Coronary artery (tissue), 2 donors: ENCODE results near the gene CAP1.
"Not testable (repeated sequence)": the region's sequence is repeated elsewhere in the genome, so short reads cannot be mapped to it uniquely, and the experiment has no call there.

Experiments
- DNase-seq: peaks from one replicate; pipeline ENCODE4 v3.0.0-alpha.2; 2017; ENCODE audit warnings: low spot score
- H3K27ac ChIP-seq, 2 donors: fragments of 200-600 bp; sonication (generic); one replicate each; pipeline ENCODE4 v1.5.1; 2016 to 2019
- H3K4me3 ChIP-seq: fragments of 200-600 bp; sonication (generic); 2 replicates; pipeline ENCODE4 v1.5.1; 2016; ENCODE audit warnings: mild to moderate bottlenecking, moderate library complexity
- CTCF ChIP-seq: fragments of 200-600 bp; sonication (generic); IDR thresholded peaks from one replicate; pipeline ENCODE4 v1.5.1; 2019; ENCODE audit warnings: antibody characterized with exemption

Gene CAP1

DNA sequence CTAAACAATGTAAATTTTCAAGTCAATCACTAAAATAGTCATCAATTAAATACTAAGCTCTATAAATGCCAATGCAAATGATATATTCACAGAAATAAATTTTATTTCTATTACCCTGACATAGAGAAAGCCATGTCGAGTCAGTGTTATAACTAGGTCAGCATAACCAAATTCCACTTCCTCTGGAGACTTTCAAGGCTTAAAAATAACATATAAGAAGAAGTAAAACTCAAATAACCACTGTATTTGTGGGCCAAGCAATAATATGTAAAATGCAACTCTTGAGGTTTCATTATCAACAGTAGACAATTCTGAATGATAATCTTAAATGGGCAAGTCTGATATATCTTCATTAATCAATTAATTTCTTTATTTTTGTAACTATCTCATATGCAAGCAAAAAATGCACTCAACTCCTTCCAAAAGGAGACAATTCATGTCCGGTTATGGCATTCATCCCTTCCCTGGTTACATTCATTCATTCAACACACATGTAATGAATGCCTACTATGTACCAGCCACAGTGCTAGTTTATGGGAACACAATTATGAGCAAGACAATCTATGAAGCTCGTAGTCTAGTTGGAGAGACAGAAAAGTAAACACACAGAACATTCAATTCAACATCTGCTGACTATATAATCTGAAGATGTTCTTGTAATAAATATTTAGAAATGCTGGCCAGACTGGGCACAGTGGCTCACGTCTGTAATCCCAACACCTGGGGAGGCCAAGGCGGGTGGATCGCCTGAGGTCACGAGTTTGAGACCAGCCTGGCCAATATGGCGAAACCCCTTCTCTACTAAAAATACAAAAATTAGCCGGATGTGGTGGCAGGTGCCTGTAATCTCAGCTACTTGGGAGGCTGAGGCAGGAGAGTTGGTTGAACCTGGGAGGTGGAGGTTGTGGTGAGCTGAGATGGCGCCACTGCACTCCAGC is 37.1 kb upstream of the CAP1 start:
- TF ChIP-seq CTCF: no peak
- H3K27ac ChIP-seq: no peak overlapping the region
- DNase-seq: no peak
- no peak overlapping the region for H3K4me3 ChIP-seq

GRCh38 chr1:40004857-40005256 is 35.7 kb upstream of the CAP1 start:
- Histone ChIP-seq H3K27ac (no peak overlapping the region), H3K4me3 (no peak overlapping the region)
- no peak for TF ChIP-seq CTCF
- DNase-seq: no peak

DNA sequence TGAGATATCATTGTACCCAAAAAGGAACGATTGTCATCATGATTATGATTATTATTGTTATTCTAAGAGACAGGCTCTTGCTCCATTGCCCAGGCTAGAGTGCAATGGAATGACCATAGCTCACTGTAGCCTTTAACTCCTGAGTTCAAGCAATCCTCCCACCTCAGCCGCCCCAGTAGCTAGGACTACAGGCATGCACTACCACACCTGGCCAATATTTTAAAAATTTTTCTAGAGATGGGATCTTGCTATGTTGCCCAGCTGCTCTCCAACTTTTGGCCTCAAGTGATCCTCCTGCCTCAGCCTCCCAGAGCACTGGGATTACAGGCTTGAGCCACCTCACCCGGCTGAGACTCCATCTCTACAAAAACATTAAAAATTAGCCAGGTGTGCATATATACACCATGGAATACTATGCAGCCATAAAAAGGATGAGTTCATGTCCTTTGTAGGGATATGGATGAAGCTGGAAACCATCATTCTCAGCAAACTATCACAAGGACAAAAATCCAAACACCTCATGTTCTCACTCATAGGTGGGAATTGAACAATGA is 33.0 kb upstream of the CAP1 start:
- not testable (repeated sequence) for H3K4me3 ChIP-seq, H3K27ac ChIP-seq, DNase-seq

DNA sequence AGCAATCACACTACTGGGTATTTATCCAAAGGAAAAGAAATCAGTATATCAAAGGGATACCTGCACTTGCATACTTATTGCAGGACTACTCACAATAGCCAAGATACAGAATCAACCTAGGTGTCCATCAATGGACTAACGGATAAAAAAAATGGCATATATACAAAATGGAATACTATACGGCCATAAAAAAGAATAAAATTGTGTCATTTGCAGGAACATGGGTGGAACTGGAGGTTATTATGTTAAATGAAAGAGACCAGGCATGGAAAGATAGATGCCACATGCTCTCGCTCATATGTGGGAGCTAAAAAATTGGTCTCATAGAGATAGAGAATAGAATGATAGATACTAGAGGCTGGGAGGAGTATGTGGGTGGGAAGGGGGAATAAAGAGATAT is 29.3 kb upstream of the CAP1 start:
- Histone ChIP-seq H3K4me3 (no peak overlapping the region), H3K27ac (no peak overlapping the region)
- no peak for DNase-seq
- no peak for TF ChIP-seq CTCF

GRCh38 chr1:40014253-40014706 is 26.2 kb upstream of the CAP1 start:
- Histone ChIP-seq H3K27ac (no peak overlapping the region), H3K4me3 (no peak overlapping the region)
- no peak for DNase-seq
- no peak for TF ChIP-seq CTCF

GRCh38 chr1:40014812-40015594 is 25.5 kb upstream of the CAP1 start:
- no peak for DNase-seq
- no peak overlapping the region for H3K4me3 ChIP-seq
- TF ChIP-seq CTCF: no peak
- H3K27ac ChIP-seq: no peak overlapping the region

DNA sequence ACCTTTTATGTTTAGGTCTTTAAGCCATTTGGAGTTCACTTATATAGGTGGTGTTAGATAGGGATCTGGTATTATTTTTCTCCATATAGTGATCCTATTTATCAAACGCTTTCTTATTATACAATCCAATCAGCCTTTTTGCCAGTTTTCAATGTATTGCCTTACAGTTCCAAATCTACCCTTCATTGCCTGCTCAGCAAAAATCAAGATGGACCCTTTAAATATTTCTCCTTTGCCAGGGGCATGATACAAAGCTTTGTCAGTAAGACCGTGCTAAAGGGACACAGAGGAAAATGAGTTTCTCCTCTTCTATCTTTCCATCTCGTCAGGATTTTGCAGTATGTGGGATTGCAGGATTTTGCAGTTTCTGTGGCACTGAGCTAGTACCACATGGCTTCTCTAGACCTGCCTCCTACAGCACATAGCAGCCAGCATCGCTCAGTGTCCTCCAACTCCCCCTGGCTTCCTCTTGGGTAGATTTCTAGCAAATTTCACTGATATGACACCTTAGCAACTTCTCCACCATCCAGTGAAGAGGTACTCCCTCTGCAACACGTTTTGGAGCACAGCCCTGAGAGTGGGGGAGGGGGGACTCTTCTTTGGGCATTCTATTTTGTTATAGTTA is 22.5 kb upstream of the CAP1 start:
- Histone ChIP-seq H3K4me3 (no peak overlapping the region), H3K27ac (no peak overlapping the region)
- no peak for DNase-seq
- TF ChIP-seq CTCF: no peak
